GM18861 (cell line): ENCODE results near the gene VAT1.
"Not testable (repeated sequence)": the region's sequence is repeated elsewhere in the genome, so short reads cannot be mapped to it uniquely, and the experiment has no call there.

Experiments used
- ATAC-seq: cut with Tn5 transposase; IDR thresholded peaks from one replicate; pipeline ENCODE4 v1.9.1; 2021; ENCODE audit not compliant: unreplicated experiment

Gene VAT1

GRCh38 chr17:43021741-43022512, at the start of gene VAT1:
Gene VAT1, minus strand, starts transcription at chr17:43022385. Its CDS starts 63 bp downstream, at chr17:43022322.
- ATAC-seq = no peak

GRCh38 chr17:43070872-43071271, 48.7 kb upstream of the VAT1 start:
- no peak for ATAC-seq

- ATAC-seq = no peak
Observed at GRCh38 chr17:43070257-43070656, 48.1 kb upstream of the VAT1 start.

- no peak for ATAC-seq
Observed at GRCh38 chr17:43069368-43069898, 47.2 kb upstream of the VAT1 start.

GRCh38 chr17:43068570-43069367, 46.6 kb upstream of the VAT1 start:
- no peak for ATAC-seq

GRCh38 chr17:43062984-43063638, 40.9 kb upstream of the VAT1 start:
- ATAC-seq = no peak

- ATAC-seq = no peak
Observed at GRCh38 chr17:43056051-43056450, 33.9 kb upstream of the VAT1 start.

- ATAC-seq = not testable (repeated sequence)
Observed at GRCh38 chr17:43053008-43053407, 30.8 kb upstream of the VAT1 start.

- no peak for ATAC-seq
Observed at GRCh38 chr17:43051969-43052368, 29.8 kb upstream of the VAT1 start.

GRCh38 chr17:43044024-43044423, 21.8 kb upstream of the VAT1 start:
- ATAC-seq = no peak

GRCh38 chr17:43043307-43043706, 21.1 kb upstream of the VAT1 start:
- no peak for ATAC-seq

- no peak for ATAC-seq
Observed at GRCh38 chr17:43042025-43042628, 19.9 kb upstream of the VAT1 start.

- ATAC-seq = no peak
Observed at GRCh38 chr17:43040655-43041054, 18.5 kb upstream of the VAT1 start.

GRCh38 chr17:43039646-43040045, 17.5 kb upstream of the VAT1 start:
- ATAC-seq = no peak

GRCh38 chr17:43034894-43035293, 12.7 kb upstream of the VAT1 start:
- ATAC-seq = no peak

GRCh38 chr17:43033948-43034881, 12.0 kb upstream of the VAT1 start:
- ATAC-seq = no peak

GRCh38 chr17:43031666-43032065, 9.5 kb upstream of the VAT1 start:
- no peak for ATAC-seq

- no peak for ATAC-seq
Observed at GRCh38 chr17:43030137-43030767, 8.1 kb upstream of the VAT1 start.

GRCh38 chr17:43028221-43028861, 6.2 kb upstream of the VAT1 start:
- ATAC-seq = no peak
